ENCODE measurements around the gene TPM3. TPM values are rescaled to one million over a fixed set of nuclear protein-coding genes. Genes with fewer than 3 reads are reported as not detected.

Gene TPM3
- total and polyA plus RNA-seq, 2 of the 8 experiments (the other 6 are each of a cell fraction or from before 2014, with no cell fraction given): 278 to 572 TPM

- no peak for FAIRE-seq
- TF ChIP-seq RFX5 (IDR thresholded peaks at IDR 0.05; ENCODE audit: borderline replicate concordance, low read depth, low read length): no peak
- TF ChIP-seq MAFK (IDR thresholded peaks at IDR 0.05; ENCODE audit: low read depth, low read length): no peak
- no peak for TF ChIP-seq CREB1 (IDR thresholded peaks at IDR 0.05)
- TF ChIP-seq KDM4A (IDR thresholded peaks at IDR 0.05; ENCODE audit: low read depth, low read length, severe bottlenecking): no peak
- TF ChIP-seq, protein P1, sequence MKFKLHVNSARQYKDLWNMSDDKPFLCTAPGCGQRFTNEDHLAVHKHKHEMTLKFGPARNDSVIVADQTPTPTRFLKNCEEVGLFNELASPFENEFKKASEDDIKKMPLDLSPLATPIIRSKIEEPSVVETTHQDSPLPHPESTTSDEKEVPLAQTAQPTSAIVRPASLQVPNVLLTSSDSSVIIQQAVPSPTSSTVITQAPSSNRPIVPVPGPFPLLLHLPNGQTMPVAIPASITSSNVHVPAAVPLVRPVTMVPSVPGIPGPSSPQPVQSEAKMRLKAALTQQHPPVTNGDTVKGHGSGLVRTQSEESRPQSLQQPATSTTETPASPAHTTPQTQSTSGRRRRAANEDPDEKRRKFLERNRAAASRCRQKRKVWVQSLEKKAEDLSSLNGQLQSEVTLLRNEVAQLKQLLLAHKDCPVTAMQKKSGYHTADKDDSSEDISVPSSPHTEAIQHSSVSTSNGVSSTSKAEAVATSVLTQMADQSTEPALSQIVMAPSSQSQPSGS (IDR thresholded peaks at IDR 0.05; ENCODE audit: low read length): no peak
- no peak for TF ChIP-seq TCF12 (IDR thresholded peaks at IDR 0.05; ENCODE audit: low read depth, low read length)
- no peak for TF ChIP-seq RAD21 (IDR thresholded peaks at IDR 0.05 in 1 of 2, conservative IDR thresholded peaks at IDR 0.05 in 1 of 2; ENCODE audit: low read depth in 2 of 2, low read length in 2 of 2)
- TF ChIP-seq EP300 (IDR thresholded peaks at IDR 0.05; ENCODE audit: borderline replicate concordance in 1 of 2, low read depth in 2 of 2, low read length in 2 of 2): no peak
- TF ChIP-seq TBP (IDR thresholded peaks at IDR 0.05; ENCODE audit: low read depth, low read length): no peak
- no peak for TF ChIP-seq NRF1 (IDR thresholded peaks at IDR 0.05; ENCODE audit: low read depth, low read length)
- no peak for TF ChIP-seq POU5F1 (IDR thresholded peaks at IDR 0.05; ENCODE audit: low read depth, low read length)
- no peak for TF ChIP-seq JUN (IDR thresholded peaks at IDR 0.05; ENCODE audit: low read depth, low read length)
- no peak for TF ChIP-seq CEBPB (IDR thresholded peaks at IDR 0.05; ENCODE audit: low read depth, low read length)
These were observed 17.2 kb downstream of the TPM3 start for GRCh38 chr1:154174654-154175053.

More at GRCh38 chr1:154174654-154175053, 17.2 kb downstream of the TPM3 start:
- peaks cover 38 to 64% of the 10 kb centered on the region in 2 experiments for H3K79me2 ChIP-seq (ENCODE audit: control insufficient read depth in 1 of 2, insufficient read depth in 2 of 2, low read length in 2 of 2)
- H2BK12ac ChIP-seq (ENCODE audit: low read depth, low read length): no peak overlapping the region
- H3K9me3 ChIP-seq (ENCODE audit: insufficient read depth in 2 of 2, low read depth in 1 of 2, low read length in 1 of 2): no peaks in the 10 kb centered on the region
- H3K18ac ChIP-seq (ENCODE audit: extremely low read depth, low read length): no peak overlapping the region
- H2AFZ ChIP-seq (ENCODE audit: low read length): no peak overlapping the region
- H3K9ac ChIP-seq (replicated peaks in 1 of 4; ENCODE audit: extremely low read depth in 1 of 4, low read depth in 3 of 4, low read length in 3 of 4): no peak overlapping the region
- no peak overlapping the region for H3K23ac ChIP-seq (ENCODE audit: insufficient read length)
- CTCF ChIA-PET (ENCODE audit: partially characterized antibody): interaction anchor here (0.6 to 1.7 kb wide), 3 partner anchors 58 to 494 kb away, joined by 3 to 4 read pairs (median 3); no protein-coding TSS in a partner anchor
- no peak for DNase-seq (ENCODE audit: low read depth in 1 of 2, low spot score in 2 of 2)
- no peaks in the 10 kb centered on the region for H3K23me2 ChIP-seq (ENCODE audit: low read depth, low read length)
- H2AK5ac ChIP-seq (ENCODE audit: low read depth, low read length): no peak overlapping the region
- H3K79me1 ChIP-seq (ENCODE audit: low read depth, low read length): peaks cover 17% of the 10 kb centered on the region; the same call in 1 of the 2 replicates
- H3K4me3 ChIP-seq (ENCODE audit: extremely low read depth in 1 of 4, insufficient read depth in 2 of 4, low read depth in 3 of 4, low read length in 4 of 4): no peak overlapping the region
- no peak overlapping the region for H2BK15ac ChIP-seq (ENCODE audit: low read length)
- H3K4ac ChIP-seq (replicated peaks; ENCODE audit: insufficient read length, low read depth, low read length): no peak overlapping the region
- H2BK5ac ChIP-seq (ENCODE audit: low read depth, low read length): no peak overlapping the region
- no peak overlapping the region for H3K27ac ChIP-seq (ENCODE audit: low read depth, low read length)
- H2BK120ac ChIP-seq (replicated peaks; ENCODE audit: low read depth, low read length): no peak overlapping the region
- peaks cover 8 to 11% (median 11%) of the 10 kb centered on the region in 4 experiments; a peak in 6 of 7 replicates for H3K4me1 ChIP-seq (replicated peaks in 1 of 4; ENCODE audit: control insufficient read depth in 3 of 4, insufficient read depth in 4 of 4, low read length in 3 of 4)
- peaks cover 25 to 67% (median 53%) of the 10 kb centered on the region in 4 experiments for H3K36me3 ChIP-seq (ENCODE audit: control insufficient read depth in 2 of 4, insufficient read depth in 4 of 4, low read length in 3 of 4)
- H3K14ac ChIP-seq (ENCODE audit: insufficient read length): no peak overlapping the region
- H4K8ac ChIP-seq (ENCODE audit: extremely low read depth, insufficient read depth, low read length): no peak overlapping the region
- no peak overlapping the region for H4K91ac ChIP-seq (replicated peaks; ENCODE audit: insufficient read length, low read length)
- no peak overlapping the region for H3K56ac ChIP-seq (replicated peaks; ENCODE audit: insufficient read length, low read depth, low read length)
- peaks cover 21 to 33% of the 10 kb centered on the region in 2 experiments for H4K20me1 ChIP-seq (replicated peaks in 1 of 2; ENCODE audit: control insufficient read depth in 1 of 2, insufficient read depth in 2 of 2, low read length in 2 of 2)
- POLR2A ChIA-PET (ENCODE audit: partially characterized antibody): interaction anchor here (1.0 to 5.5 kb wide), 5 partner anchors 8 to 63 kb away, joined by 3 to 19 read pairs (median 4); partner anchors contain the start of gene NUP210L
- H2BK20ac ChIP-seq (ENCODE audit: low read length): no peak overlapping the region
- no peak overlapping the region for H4K5ac ChIP-seq (ENCODE audit: insufficient read length, low read depth, low read length)
- H3K27me3 ChIP-seq (replicated peaks in 1 of 4; ENCODE audit: control insufficient read depth in 3 of 4, extremely low read depth in 1 of 4, insufficient read depth in 3 of 4, low read length in 3 of 4): no peaks in the 10 kb centered on the region
- WGBS, 2 experiments (ENCODE audit: extremely low coverage in 1 of 2, insufficient coverage in 1 of 2, insufficient read length in 1 of 2, insufficient replicate concordance in 2 of 2, low coverage in 1 of 2, low lambda C conversion rate in 2 of 2, missing lambda C conversion rate in 1 of 2): 89% methylated on average over 4 of the region's 4 CpGs; no CpG with 5 or more reads in 1 of the 2 experiments
- H3K4me2 ChIP-seq (ENCODE audit: insufficient read depth in 1 of 2, low read depth in 2 of 2, low read length in 2 of 2): no peak overlapping the region
